ENCODE measurements around the gene BSDC1.

BSDC1 gene

DNA sequence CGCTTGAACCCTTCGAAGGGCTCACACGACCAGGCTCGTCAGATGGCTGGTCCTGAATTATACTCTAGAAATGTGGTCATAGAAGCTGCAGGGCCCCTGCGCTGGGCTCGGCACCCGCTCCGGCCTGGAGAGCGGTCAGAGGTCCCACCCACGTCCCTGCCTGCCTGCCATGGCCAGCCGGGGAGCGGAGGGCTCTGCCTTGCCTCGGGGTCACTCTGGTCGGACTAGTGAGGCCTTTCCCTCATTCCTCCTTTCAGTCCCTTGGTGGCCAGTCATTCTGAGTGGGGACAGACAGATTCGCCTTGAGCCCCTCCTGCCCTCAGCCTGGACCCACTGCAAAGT is 57.7 kb downstream of the BSDC1 start:
- H3K4me1 ChIP-seq (ENCODE audit: insufficient read depth, low read length, poor library complexity, severe bottlenecking) = peaks cover 27% of the 10 kb centered on the region
- H3K79me2 ChIP-seq (ENCODE audit: insufficient read depth, low read length) = peaks cover 38% of the 10 kb centered on the region
- no peak overlapping the region for H2AFZ ChIP-seq (ENCODE audit: low read length)
- no peak overlapping the region for H3K9ac ChIP-seq (ENCODE audit: low read depth, low read length, poor library complexity, severe bottlenecking)
- H3K9me3 ChIP-seq (ENCODE audit: insufficient read depth, low read depth, low read length) = no peaks in the 10 kb centered on the region
- H3K9me2 ChIP-seq (replicated peaks; ENCODE audit: low read depth, low read length) = no peaks in the 10 kb centered on the region
- H3K4me3 ChIP-seq (ENCODE audit: low read length, poor library complexity, severe bottlenecking) = peak overlapping the region; percentile 78
- peak overlapping the region; percentile 46 for H3K4me2 ChIP-seq (ENCODE audit: low read depth, low read length, poor library complexity, severe bottlenecking)
- H3F3A ChIP-seq (ENCODE audit: low read depth) = no peaks in the 10 kb centered on the region
- no peaks in the 10 kb centered on the region for H3K27me3 ChIP-seq (ENCODE audit: insufficient read depth, low read length, poor library complexity, severe bottlenecking)
- peaks cover 26% of the 10 kb centered on the region; the same call in 1 of the 2 replicates for H3K36me3 ChIP-seq (ENCODE audit: insufficient read depth, low read length)
- no peak for TF ChIP-seq EZH2phosphoT487 (IDR thresholded peaks at IDR 0.05; ENCODE audit: borderline replicate concordance)
- no peak for TF ChIP-seq CTCF (conservative IDR thresholded peaks at IDR 0.05; ENCODE audit: low read length)
- H4K20me1 ChIP-seq (ENCODE audit: insufficient read depth, low read length, poor library complexity, severe bottlenecking) = peaks cover 39% of the 10 kb centered on the region

DNA sequence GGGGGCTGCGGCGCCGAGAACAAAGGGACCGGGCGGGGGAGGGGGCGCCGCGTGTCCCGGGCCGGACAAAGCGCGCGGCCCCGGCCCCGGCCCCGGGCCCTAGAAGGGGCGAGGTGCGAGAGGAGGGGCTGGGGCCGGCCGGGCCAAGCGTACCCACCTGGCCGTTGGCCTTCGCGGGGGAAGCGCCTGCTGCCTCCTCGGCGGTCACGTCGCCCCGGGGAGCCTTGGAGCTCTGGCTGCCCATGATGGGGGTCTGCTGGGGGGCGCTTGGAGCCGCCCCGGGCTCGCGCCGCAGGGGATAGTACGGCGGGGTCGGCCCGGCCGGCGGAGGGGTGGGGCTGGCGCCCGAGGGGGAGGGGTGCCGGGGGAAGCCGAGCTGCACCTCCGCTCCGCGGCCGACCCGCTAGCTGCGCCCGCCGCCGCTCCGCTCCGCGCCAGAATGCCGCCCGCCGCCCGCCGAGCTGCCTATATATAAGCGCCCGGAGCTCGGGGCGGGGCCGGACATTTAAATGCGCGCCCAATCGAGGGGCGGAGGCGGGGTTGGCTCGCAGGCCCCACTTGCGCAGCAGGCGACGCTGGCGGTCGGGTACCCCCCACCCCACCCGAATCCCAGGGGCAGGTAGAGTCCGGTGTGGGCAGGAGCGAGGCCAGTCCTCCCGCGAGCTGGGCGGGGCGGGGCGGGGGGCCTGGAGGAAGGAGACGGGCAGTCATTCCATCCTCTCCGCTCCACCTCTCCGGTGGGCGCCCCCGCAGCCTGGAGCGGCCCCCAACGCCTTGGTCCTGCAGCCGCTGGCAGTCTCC is 58.3 kb downstream of the BSDC1 start, which contains the start of gene MARCKSL1:
TSS of gene MARCKSL1 (minus strand) at position 444 of the 801 bp plus-strand sequence. CDS start at position 244, 200 bp downstream.
- no peak within 1 kb of the TSS for H2AFZ ChIP-seq (ENCODE audit: low read length)
- H3K9me3 ChIP-seq (ENCODE audit: insufficient read depth, low read depth, low read length) = no peaks in the 10 kb centered on the region
- no peaks in the 10 kb centered on the region for H3K9me2 ChIP-seq (replicated peaks; ENCODE audit: low read depth, low read length)
- peaks cover 38% of the 10 kb centered on the region for H3K79me2 ChIP-seq (ENCODE audit: insufficient read depth, low read length)
- peaks cover 40% of the 10 kb centered on the region for H4K20me1 ChIP-seq (ENCODE audit: insufficient read depth, low read length, poor library complexity, severe bottlenecking)
- H3K36me3 ChIP-seq (ENCODE audit: insufficient read depth, low read length) = peaks cover 32% of the 10 kb centered on the region; the same call in 1 of the 2 replicates
- H3K4me2 ChIP-seq (ENCODE audit: low read depth, low read length, poor library complexity, severe bottlenecking) = peak within 1 kb of the TSS; percentile 75
- H3K9ac ChIP-seq (ENCODE audit: low read depth, low read length, poor library complexity, severe bottlenecking) = peak within 1 kb of the TSS; percentile 75
- peak within 1 kb of the TSS; percentile 78 for H3K4me3 ChIP-seq (ENCODE audit: low read length, poor library complexity, severe bottlenecking)
- no peaks in the 10 kb centered on the region for H3K27me3 ChIP-seq (ENCODE audit: insufficient read depth, low read length, poor library complexity, severe bottlenecking)
- no peak for TF ChIP-seq EZH2phosphoT487 (IDR thresholded peaks at IDR 0.05; ENCODE audit: borderline replicate concordance)
- no peak for TF ChIP-seq CTCF (conservative IDR thresholded peaks at IDR 0.05; ENCODE audit: low read length)
- H3F3A ChIP-seq (ENCODE audit: low read depth) = no peaks in the 10 kb centered on the region; the same call in 1 of the 2 replicates
- H3K4me1 ChIP-seq (ENCODE audit: insufficient read depth, low read length, poor library complexity, severe bottlenecking) = peaks cover 27% of the 10 kb centered on the region

DNA sequence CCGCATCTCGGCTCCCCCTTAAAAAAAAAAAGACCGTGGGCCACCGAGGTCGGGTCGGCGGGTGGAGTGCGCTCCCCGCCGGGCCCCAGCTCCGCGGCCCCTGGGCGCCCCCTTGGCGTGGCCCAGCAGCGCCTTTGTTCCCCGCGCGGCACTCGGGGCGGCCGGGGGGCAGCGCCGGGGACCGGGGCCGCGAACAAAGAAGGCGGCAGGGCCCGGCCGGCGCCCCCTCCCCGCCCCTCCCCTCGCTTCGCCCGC is 58.8 kb downstream of the BSDC1 start:
- peaks cover 44% of the 10 kb centered on the region for H4K20me1 ChIP-seq (ENCODE audit: insufficient read depth, low read length, poor library complexity, severe bottlenecking)
- H3K36me3 ChIP-seq (ENCODE audit: insufficient read depth, low read length) = peaks cover 37% of the 10 kb centered on the region; the same call in 1 of the 2 replicates
- H3K9ac ChIP-seq (ENCODE audit: low read depth, low read length, poor library complexity, severe bottlenecking) = peak overlapping the region; percentile 75
- no peaks in the 10 kb centered on the region; the same call in 1 of the 2 replicates for H3F3A ChIP-seq (ENCODE audit: low read depth)
- peak overlapping the region; percentile 78 for H3K4me3 ChIP-seq (ENCODE audit: low read length, poor library complexity, severe bottlenecking)
- H3K9me3 ChIP-seq (ENCODE audit: insufficient read depth, low read depth, low read length) = no peaks in the 10 kb centered on the region
- no peaks in the 10 kb centered on the region for H3K9me2 ChIP-seq (replicated peaks; ENCODE audit: low read depth, low read length)
- peaks cover 27% of the 10 kb centered on the region for H3K4me1 ChIP-seq (ENCODE audit: insufficient read depth, low read length, poor library complexity, severe bottlenecking)
- H3K4me2 ChIP-seq (ENCODE audit: low read depth, low read length, poor library complexity, severe bottlenecking) = peak overlapping the region; percentile 75
- H3K27me3 ChIP-seq (ENCODE audit: insufficient read depth, low read length, poor library complexity, severe bottlenecking) = no peaks in the 10 kb centered on the region
- peaks cover 38% of the 10 kb centered on the region for H3K79me2 ChIP-seq (ENCODE audit: insufficient read depth, low read length)
- TF ChIP-seq EZH2phosphoT487 (IDR thresholded peaks at IDR 0.05; ENCODE audit: borderline replicate concordance) (no peak), CTCF (conservative IDR thresholded peaks at IDR 0.05; ENCODE audit: low read length) (no peak)
- H2AFZ ChIP-seq (ENCODE audit: low read length) = no peak overlapping the region

Data from Loucy (cell line).